Retinal pigment epithelial cell (primary cell): ENCODE data around the gene POTEH.
"Not testable (repeated sequence)": the region's sequence is repeated elsewhere in the genome, so short reads cannot be mapped to it uniquely, and the experiment has no call there.

Source experiments
- DNase-seq: peaks from one replicate; pipeline ENCODE4 v3.0.0-alpha.2; 2010; ENCODE audit warnings: low read depth
- H3K4me3 ChIP-seq: 2 replicates; pipeline ENCODE4 v1.5.1; 2011; ENCODE audit warnings: mild to moderate bottlenecking, low read length, control low read depth, moderate library complexity

POTEH gene

DNA sequence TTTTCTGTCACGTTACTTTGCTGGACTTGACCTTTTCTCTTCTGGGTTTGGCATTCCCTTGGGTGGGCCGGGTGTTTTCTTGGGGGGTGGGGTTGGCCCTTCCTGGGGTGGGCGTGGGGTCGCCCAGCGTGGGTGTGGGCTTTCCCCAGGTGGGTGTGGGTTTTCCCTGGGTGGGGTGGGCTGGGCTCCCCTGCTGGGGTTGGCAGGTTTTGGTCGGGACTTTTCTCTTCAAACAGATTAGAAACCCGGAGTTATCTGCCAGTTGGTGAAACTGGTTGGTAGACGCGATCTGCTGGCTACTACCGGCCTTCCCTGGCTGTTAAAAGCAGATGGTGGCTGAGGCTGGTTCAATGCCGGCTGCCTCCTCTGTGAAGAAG lies at the start of gene POTEH:
Gene POTEH (plus strand): TSS at position 278 of the 377 bp plus-strand sequence. CDS start 52 bp downstream, at position 330.
- DNase-seq, H3K4me3 ChIP-seq: not testable (repeated sequence)

DNA sequence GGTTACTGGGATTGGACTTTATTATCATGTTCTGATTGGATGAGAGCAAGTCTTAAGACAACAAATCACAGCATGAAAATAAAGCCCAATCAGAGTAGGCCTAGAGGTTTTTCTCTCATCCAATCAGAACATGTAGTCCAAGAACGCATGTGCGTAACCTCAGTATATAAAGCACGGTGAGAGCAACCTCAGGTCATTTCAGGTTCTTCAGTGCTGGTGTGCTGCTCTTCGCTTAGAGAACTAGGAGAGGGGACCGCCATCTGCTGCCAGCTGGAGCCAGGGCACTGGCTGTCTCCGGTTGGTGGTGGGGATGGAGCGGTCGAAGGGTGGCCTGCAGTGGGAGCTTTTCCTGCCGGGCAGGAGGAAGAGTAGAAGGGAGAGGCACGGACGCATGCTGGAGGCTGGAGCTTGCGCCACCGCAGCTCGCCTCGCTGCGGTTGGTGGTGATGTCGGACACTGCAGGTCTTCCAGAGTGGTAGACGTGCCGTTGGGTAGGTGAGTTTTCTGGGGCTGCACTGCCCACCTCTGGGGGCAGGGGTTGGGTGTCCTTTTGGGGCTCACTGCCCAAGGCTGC lies 47.5 kb upstream of the POTEH start:
- H3K4me3 ChIP-seq, DNase-seq: not testable (repeated sequence)

DNA sequence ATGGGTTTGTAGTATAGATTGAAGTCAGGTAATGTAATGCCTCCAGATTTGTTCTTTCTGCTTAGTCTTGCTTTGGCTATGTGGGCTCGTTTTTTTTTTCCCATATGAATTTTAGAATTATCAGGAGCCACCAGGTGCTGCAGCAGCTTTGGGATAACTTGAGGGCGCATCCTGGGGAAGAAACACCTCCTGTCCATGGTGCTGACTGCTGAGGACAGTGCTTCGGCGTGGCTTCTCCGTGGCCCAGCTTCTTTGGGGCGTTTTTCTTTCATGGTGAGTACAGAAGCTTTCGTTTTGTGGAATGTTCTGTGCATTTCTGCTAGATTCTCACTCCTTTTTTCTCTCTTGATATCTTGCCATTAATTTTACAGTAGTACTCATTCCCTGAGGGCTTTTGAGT lies 37.9 kb upstream of the POTEH start:
- H3K4me3 ChIP-seq, DNase-seq: not testable (repeated sequence)

DNA sequence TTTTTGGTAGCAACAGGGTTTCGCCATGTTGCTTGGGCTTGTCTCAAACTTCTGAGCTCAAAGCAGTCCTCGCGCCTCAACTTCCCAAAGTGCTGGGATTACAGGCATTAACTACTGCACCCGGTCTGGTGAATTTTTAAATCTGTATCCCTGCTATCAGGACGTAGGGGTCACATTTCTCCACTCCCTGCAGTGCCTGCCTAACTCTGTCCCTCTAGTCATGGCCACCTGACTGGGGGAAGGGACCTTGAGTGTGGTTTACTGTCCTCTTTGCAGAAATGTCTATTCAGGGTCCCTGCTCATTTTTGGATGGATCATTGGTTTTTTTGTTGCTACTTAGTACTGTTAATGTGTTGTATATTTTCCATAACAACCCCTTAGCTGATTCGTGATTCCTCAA lies 37.1 kb upstream of the POTEH start:
- DNase-seq, H3K4me3 ChIP-seq: not testable (repeated sequence)

DNA sequence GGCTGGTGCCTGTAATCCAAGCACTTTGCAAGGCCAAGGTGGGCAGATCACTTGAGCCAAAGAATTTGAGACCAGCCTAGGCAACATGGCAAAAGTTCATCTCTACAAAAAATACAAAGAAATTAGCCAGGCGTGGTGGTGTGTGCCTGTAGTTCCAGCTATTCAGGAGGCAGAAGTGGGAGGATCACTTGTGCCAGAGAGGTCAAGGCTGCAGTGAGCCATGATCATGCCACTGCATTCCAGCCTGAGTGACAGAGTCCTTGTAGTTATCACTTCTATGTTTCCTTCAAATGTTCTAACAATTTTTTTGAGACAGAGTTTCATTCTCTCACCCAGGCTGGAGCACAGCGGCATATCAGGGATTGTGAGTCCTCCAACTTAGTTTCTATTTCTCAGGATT lies 36.6 kb upstream of the POTEH start:
- DNase-seq, H3K4me3 ChIP-seq: not testable (repeated sequence)

DNA sequence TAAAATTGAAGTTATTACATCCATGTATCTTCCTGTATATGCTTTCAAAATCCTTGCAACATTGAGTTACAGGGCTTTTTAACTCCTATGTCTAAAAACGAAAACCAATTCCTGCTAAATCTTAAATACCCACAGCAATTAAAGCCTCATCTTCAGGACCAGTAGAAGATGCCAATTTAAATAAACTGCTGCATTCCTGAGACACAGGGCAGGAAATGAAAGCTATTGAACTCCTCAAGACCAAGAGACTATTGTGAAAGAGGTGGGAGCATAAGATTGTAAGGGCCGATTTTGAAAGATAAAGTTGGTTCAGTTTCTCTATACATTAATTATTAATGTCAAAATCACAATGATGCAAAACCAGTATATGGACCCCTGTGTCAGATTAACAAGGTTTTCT lies 28.7 kb upstream of the POTEH start:
- not testable (repeated sequence) for H3K4me3 ChIP-seq, DNase-seq

DNA sequence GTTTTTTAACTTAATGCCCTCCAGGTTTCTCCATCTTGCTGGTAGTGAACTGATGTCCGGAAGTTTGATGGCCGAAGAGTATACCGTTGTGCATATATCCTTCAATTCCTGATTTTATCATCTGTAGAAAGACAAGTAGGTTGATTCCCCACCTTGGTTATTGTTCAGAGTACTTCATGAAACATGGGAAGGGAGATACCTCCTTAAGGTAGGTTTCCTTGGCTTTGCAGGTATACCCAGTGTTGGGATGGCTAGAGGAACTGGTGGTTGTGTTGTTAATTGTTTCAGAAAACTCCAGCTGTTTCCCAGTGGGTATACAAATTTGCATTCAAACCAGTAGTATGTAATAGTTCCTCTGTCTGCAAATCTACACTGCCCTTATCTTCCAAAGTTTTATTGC lies 25.1 kb upstream of the POTEH start:
- not testable (repeated sequence) for H3K4me3 ChIP-seq

DNA sequence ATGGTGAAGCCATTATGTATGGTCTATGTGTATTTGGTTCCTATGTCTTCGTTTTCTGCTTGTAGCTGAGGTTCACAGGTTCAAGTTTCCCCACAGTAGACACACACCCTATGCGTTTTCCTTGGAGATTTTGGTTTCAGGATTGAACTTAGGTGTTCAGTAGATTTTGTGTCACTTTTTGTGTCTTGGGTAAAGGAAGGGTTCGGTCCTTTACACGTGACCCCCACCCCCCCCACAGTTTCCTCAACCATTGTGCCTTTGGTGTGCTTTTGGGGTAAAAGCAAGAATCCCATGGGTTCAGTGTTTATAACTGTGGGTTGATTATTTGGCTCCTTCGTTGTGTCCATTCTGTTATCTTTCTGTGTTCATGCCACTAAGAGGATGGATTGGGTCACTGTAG lies 24.3 kb upstream of the POTEH start:
- DNase-seq, H3K4me3 ChIP-seq: not testable (repeated sequence)

More for the DNA sequence above, 25.1 kb upstream of the POTEH start:
- not testable (repeated sequence) for DNase-seq

DNA sequence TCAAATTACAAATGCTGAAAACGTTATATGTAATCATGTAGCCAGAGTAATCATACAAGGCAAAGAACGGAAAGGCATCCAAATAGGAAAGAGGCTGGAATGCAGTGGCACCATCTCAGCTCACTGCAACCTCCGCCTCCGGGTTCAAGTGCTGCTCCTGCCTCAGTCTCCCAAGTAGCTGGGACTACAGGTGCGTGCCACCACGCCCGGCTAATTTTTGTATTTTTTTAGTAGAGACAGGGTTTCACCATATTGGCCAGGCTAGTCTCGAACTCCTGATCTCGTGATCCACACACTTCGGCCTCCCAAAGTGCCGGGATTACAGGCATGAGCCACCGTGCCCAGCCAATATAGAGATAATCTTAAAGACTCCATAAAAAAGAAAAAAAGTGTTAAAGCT lies 20.4 kb upstream of the POTEH start:
- DNase-seq, H3K4me3 ChIP-seq: not testable (repeated sequence)

DNA sequence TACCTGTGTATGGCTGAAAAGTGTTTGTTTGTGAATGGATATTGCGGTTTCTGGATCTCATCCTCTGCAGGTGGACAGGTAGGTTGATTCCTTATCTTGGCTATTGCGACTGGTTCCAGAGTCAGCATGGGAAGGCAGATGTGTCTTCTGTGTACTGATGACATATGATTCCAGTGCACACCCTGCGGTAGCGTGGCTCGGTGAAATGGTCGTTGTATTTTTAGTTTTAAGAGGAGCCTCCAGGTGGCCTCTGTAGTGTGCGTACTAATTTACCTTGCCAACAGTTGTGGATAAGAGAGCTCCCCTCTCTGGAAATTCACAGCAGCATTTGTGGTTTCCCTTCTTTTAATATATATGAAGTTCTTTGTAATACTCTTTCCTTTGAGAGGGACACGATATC lies 10.1 kb upstream of the POTEH start:
- H3K4me3 ChIP-seq, DNase-seq: not testable (repeated sequence)

DNA sequence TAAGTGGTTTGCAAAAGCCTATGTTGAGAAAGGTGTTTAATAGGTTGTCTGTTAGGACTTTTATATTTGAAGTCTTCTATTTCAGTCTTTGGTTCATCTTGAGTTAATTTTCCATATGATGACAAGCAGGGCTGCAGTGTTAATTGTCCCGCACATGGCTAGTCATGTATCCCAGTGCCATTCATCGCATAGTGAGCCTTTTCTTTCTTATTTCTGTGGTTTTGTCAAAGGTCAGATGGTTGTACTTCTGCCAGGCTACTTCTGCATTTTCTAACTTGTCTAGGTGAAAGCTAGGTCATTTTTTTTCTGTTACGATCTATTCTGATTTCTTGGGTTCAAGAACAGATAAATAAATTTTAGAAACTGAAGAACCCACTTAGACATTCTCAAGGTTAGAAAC lies 5.7 kb upstream of the POTEH start:
- not testable (repeated sequence) for DNase-seq, H3K4me3 ChIP-seq

DNA sequence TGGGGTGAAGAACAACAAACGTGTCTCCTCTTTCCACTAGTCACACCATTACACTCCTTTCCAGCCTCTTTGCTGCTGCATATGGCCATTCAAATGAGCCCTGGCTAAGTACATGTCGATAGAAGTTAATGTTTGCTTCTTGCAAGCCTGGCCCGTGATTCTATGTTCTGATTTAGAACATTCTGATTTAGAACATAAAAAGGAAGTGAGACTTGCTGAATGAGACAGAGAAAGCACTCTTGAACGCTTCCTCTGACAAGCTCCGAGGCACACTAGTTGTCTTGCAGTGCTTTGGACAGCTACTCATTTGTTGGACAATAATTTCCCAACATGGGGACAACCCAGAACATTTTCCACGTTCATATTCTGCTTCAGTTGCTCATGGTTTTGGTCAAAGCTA lies 5.1 kb upstream of the POTEH start:
- not testable (repeated sequence) for H3K4me3 ChIP-seq, DNase-seq

DNA sequence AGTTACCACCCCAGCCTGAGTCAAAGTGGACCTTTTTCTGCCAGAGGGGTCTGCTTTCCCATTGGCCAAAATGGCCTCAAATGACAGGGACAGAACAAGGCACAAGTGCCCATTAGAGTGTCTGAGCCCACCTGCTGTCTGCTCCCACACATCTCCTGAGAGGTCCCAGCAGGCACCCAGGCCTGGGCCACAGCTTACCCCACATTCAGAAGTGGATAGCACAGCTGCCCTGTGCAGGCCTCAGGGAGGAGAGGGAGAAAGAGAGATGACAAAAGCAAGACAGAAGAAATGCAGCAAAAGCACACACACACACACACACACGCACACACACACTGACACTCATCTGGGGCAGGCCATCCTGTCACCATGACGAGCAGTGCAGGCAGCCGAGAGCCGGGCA lies 4.2 kb upstream of the POTEH start:
- not testable (repeated sequence) for DNase-seq, H3K4me3 ChIP-seq

DNA sequence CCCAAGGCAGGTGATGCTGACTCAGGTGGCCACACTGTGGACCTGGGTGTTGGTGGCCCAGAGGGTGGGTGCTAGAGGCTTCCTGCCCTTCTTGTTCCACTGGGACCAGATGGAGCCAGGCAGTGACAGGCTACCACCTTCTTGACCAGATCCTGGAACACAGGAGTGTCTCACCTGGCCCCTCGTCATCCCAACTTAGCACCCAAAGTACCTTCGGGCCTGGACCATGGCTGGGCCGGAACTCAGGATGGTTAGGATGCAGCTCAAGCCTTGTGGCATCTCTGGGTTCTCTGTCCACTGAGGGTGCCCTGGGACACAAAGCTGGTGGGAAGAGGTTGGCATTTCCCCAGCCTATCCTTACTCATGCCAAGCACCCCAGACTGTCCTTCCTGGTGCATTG lies 2.7 kb upstream of the POTEH start:
- DNase-seq, H3K4me3 ChIP-seq: not testable (repeated sequence)

DNA sequence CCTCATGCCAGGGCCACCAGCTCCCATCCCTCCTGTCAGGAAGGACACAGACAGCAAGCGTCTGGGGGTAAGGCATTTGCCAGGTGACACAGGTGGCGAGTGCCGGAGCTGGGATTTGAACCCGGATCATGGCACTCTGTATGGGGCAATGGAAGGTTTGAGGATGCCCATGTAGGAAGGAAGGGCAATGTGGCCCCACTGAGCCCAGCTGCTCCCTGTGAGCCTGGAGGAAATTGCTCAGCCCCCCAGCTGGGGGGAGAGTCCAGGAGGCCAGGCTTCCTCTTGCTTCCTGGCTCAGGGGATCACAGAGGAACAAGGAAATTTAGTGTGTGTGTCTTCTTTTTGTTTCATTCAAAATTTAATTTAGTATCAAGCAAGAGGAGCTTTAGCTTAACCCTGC lies 2.1 kb upstream of the POTEH start:
- not testable (repeated sequence) for H3K4me3 ChIP-seq, DNase-seq

DNA sequence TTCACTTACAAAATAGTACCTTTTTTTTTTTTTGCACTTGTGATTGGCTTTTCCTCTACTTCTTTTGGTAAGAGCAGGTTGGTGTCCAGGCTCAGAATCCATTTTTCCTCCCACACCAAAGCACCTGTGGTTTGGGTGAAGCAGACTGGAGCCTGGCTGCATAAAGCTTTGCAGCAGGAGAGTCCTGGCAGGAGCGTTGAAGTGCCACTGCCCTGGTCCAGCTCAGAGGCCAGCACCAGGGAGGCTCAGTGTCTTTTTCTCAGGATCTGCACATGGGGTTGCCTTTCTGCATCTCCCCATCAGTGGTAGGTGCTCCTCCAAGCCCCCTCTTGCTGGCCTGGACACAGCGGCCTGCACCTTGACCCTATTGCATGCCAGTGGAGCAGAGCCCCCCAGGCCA lies 1.7 kb upstream of the POTEH start:
- not testable (repeated sequence) for H3K4me3 ChIP-seq, DNase-seq

DNA sequence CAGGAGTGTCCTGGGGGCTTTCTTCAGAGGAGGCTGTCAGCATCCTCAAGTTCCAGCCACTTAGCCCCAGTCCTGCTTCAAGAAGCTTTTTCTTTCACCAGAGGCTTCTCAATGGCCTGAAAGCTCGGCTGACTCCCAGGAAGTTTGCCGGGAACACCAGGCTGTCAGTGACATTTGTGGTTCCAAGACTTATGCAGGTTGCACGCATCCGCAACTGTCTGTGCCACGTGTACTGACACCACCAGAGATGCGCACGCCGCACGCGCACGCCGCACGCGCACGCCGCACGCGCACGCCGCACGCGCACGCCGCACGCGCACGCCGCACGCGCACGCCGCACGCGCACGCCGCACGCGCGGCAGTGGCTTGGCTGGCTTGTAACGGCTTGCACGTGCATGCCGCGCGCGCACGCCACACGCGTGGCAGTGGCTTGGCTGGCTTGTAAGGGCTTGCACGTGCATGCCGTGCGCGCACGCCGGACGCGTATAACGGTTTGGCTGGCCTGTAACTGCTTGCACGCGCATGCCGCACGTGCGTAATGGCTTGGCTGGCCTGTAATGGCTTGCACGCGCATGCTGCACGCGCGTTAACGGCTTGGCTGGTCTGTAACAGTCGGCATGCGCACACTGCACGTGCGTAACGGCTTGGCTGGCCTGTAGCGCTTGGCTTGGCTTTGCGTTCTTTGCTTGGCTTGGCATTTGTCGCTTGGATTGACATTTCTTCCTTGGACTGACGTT lies 646 bp upstream of the POTEH start:
- not testable (repeated sequence) for DNase-seq, H3K4me3 ChIP-seq

DNA sequence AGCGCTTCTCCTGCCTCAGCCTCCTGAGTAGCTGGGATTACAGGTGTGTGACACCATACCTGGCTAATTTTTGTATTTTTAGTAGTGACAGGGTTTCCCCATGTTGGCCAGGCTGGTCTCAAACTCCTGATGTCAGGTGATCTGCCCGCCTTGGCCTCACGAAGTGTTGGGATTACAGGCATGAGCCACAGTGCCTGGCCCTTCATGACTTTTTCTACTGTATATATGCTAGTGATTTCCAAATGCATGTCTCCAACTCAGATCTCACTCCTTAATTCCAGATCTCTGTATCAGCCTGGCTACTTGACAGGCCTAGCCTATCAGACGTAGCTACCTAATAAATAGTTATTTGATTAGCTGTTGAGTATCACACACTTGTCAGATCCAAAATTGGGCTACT lies 23.8 kb downstream of the POTEH start:
- H3K4me3 ChIP-seq, DNase-seq: not testable (repeated sequence)

DNA sequence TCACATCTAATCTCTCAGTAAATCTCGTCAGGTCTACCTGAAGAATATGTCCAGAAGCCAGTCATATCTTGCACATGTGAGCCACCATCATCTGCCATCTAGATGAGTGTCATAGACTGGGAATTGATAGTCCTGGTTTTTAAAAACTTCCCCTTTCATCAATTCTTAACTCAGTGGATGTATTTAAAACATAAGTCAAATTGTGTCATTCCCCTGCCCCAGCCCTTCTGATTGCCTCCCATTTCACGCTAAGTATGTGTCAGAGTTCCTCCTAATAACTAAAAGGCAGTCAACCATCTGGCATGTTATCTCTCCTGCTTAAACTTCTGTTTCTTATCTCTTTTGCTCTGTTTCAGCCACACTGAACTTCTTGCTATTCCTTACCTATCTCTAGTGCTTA lies 24.3 kb downstream of the POTEH start:
- H3K4me3 ChIP-seq, DNase-seq: not testable (repeated sequence)

DNA sequence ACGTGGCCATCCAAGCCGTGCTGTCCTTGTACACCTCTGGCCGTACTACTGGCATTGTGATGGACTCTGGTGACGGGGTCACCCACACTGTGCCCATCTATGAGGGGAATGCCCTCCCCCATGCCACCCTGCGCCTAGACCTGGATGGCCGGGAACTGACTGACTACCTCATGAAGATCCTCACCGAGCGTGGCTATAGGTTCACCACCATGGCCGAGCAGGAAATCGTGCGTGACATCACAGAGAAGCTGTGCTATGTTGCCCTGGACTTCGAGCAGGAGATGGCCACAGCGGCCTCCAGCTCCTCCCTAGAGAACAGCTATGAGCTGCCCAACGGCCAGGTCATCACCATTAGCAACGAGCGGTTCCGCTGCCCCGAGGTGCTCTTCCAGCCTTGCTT lies 32.1 kb downstream of the POTEH start:
- not testable (repeated sequence) for H3K4me3 ChIP-seq, DNase-seq

DNA sequence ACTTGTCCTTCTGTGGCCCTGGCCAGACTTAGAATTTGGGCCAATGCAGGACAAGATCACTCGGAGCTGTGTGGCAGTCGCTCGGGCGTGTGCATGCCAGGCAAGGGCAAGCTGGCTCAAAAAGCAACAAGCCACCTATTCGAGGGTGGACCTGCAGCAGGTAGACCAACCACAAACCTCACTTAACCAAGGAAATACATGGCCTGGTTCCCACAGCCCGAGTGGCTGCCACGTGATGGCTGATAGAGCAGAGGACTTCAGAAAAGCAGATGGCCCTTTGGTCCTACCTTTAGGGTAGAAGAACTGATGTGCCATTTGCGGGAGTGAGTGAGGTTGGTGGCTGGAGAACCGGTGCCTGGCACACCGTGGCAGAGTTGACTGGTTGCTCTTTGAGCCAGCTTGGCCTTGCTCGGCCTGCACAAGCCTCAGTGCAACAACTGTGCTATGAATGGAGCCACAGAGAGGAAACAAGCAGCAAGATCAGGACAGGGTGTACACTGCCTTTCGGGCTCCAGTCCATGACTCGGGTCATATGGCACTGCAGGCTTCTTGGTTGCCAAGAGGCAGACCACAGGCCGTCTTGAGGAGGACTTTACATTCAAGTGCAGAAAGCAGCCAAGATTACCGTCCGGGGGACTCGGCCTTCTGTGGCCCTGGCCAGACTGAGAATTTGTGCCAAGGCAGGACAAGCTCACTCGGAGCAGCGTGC lies 39.5 kb downstream of the POTEH start:
- DNase-seq = not testable (repeated sequence)

More for the DNA sequence above, 39.5 kb downstream of the POTEH start:
- H3K4me3 ChIP-seq = not testable (repeated sequence)
